GM18498 (cell line): ENCODE results near the gene LRRC28.

ENCODE experiments used
- ATAC-seq: cut with Tn5 transposase; IDR thresholded peaks from one replicate; pipeline ENCODE4 v1.9.1; 2021; ENCODE audit warnings: mild to moderate bottlenecking, moderate library complexity; ENCODE audit not compliant: unreplicated experiment

Gene LRRC28

GRCh38 chr15:99433757-99434450 lies 182.6 kb downstream of the LRRC28 start:
- ATAC-seq = no peak

GRCh38 chr15:99434506-99435112 lies 183.3 kb downstream of the LRRC28 start:
- ATAC-seq = no peak

GRCh38 chr15:99435113-99435695 lies 183.9 kb downstream of the LRRC28 start:
- no peak for ATAC-seq

DNA sequence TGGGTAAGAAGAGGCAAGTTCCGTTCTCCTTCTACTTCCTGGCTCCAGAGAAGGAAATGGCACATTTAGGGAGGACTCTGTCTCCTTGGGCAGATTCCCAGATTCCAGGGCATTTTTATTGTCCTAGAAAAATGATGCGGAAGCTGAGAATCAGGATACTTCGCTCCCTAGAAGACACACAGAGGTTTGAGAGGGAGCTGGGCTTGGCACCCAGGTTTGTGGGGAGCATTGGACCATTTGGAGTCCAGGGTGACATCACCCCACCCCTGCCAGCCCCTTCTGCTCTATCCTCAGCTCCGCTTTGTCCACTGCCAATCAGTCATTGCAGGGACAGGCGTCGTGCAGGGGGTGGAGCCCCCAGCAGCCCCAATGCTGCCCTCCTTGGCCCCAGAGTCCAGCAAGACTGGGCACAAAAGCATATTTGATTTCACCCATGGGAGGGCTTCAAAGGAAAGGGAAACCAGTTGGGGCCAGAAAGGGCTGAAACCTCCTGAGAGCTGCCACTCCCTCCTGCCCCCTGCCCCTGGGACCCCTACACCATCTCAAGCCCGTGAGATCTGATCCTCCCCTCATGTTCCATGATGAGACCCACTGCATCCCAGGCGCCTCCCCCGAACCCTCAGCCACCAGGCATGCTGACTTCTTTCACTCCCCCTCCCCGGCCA lies 184.7 kb downstream of the LRRC28 start:
- no peak for ATAC-seq

GRCh38 chr15:99436542-99437314 lies 185.4 kb downstream of the LRRC28 start:
- ATAC-seq = no peak

DNA sequence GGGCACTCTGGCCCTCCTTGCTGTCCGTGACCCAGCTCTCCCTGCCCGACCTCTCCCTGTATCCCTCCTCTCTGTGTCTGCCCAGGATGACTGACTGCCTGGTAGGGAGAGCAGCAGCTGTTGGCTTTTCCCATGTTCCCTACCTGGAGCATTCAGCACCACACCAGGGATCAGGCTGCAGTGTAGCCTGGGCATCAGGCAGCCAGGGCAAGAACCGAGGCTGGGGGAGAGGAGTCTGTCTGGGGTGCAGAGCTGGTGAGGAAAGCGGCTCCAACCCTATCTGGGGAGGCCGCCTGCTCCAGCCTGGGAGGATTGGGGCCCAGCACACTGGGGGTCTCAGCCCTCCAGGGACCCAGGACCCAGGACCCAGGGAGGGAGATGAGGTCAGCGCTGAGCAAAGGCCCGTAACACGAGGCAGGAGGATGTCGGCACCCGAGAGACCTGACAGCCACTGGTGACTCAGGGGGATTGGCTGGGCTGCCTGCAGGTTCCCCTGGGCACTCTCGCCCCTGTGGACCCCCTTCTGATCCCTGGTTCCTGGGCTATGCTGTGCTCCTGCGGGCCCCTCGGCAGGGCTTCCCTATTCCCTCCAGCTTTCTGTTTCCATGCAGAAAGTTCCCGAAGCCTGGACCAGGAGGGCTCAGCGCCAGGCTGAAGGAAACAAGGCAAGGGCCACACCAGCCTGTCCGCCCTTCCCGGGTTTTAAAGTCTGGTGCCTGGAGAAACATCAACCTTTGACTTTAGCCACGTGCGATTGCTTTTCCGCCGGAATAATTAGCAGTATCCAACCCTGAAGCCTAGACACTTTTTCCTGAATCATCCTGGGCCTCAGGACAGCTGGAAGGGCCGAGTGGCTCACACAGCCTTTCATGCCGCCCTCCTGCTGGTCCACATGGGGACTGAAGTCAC lies 186.3 kb downstream of the LRRC28 start:
- ATAC-seq = no peak

- no peak for ATAC-seq
Observed at GRCh38 chr15:99438224-99438585, 186.9 kb downstream of the LRRC28 start.

- ATAC-seq = no peak
Observed at GRCh38 chr15:99438691-99439523, 187.6 kb downstream of the LRRC28 start.

DNA sequence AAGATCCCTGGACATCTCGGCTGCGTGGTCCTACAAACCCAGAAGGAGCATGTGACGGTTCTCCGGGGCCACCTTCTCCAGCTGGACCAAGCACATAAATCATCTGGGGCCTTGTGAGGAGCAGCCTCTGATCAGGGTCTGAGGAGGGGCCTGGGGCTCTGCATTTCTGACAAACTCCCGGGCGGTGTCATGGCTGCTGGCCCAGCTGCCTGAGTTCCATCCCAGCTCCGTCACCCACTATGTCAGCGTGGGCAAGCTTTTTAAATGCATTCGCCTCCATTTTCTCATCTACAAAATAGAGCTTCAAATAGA lies 188.2 kb downstream of the LRRC28 start:
- no peak for ATAC-seq

DNA sequence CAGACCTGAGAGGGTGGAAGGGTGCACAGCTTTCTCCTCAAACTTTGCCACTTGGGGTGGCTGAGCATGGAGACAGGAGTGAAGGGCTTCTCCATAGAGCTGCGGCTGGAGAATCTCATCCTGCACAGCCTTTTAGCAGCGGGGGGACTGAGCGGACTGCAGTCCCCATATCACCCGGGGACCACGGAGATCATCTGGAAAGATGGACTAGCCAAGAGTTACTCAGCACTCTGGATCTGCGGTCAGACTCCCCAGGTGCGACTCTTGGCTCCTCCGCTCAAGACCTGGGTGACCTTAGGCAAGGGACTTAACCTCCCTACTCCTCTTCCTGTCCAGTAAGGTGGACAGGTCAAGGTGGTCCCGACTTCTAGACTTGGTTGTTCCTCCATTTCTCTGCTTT lies 188.7 kb downstream of the LRRC28 start:
- no peak for ATAC-seq
